Activated T-helper 2 cell treated with anti-CD3 and anti-CD28 coated beads, Interferon-gamma antibody, Interleukin-2, Interleukin-4, amounts not matched to agents 10 μg/mL and 5 μg/mL and 100 μg/mL, durations not matched to agents 14 hours and 24 hours and 36 hours (primary cell): ENCODE results near the gene C2orf42. TPM values are rescaled to one million over a fixed set of nuclear protein-coding genes. Genes with fewer than 3 reads are reported as not detected.
"Not testable (repeated sequence)": the region's sequence is repeated elsewhere in the genome, so short reads cannot be mapped to it uniquely, and the experiment has no call there.

ENCODE experiments used
- DNase-seq: peaks from one replicate; pipeline ENCODE4 v3.0.0; 2021; ENCODE audit warnings: low spot score
- H3K27ac Mint-ChIP-seq: one replicate; pipeline ENCODE4 v1.8.0; 2021; ENCODE audit warnings: mixed read lengths
- H3K27me3 Mint-ChIP-seq: one replicate; pipeline ENCODE4 v1.8.0; 2021; ENCODE audit warnings: low read depth, mixed read lengths
- H3K36me3 Mint-ChIP-seq: one replicate; pipeline ENCODE4 v1.8.0; 2021; ENCODE audit warnings: low read depth, mixed read lengths
- H3K4me1 Mint-ChIP-seq: one replicate; pipeline ENCODE4 v1.8.0; 2021; ENCODE audit warnings: low read depth, mixed read lengths
- H3K4me3 Mint-ChIP-seq: one replicate; pipeline ENCODE4 v1.8.0; 2021; ENCODE audit warnings: low read depth, mild to moderate bottlenecking, moderate library complexity, mixed read lengths
- H3K9me3 Mint-ChIP-seq: one replicate; pipeline ENCODE4 v1.8.0; 2021; ENCODE audit warnings: mixed read lengths
- intact Hi-C: fragments of 100-400 bp; cut with micrococcal nuclease; formaldehyde crosslinking; loops from one replicate; pipeline ENCODE4 v1.15.1; 2023
- total RNA-seq: library from RNA; stranded (reverse); gene quantifications from 2 replicates; pipeline ENCODE4 v1.2.3, GENCODE V29; 2022

Gene C2orf42
- total RNA-seq, 1 donor from 2014 or later = 24.7 TPM

- peaks cover 50% of the 10 kb centered on the region for H3K4me1 Mint-ChIP-seq
- no peak overlapping the region for H3K4me3 Mint-ChIP-seq
- H3K36me3 Mint-ChIP-seq = no peaks in the 10 kb centered on the region
These were observed 68.3 kb downstream of the C2orf42 start for GRCh38 chr2:70122470-70122869.

GRCh38 chr2:70121627-70122372 is 69.0 kb downstream of the C2orf42 start:
- no peak for DNase-seq
- intact Hi-C loops = no loop called here
- peaks cover 49% of the 10 kb centered on the region for H3K4me1 Mint-ChIP-seq
- no peak overlapping the region for H3K4me3 Mint-ChIP-seq
- H3K27me3 Mint-ChIP-seq = no peaks in the 10 kb centered on the region
- no peaks in the 10 kb centered on the region for H3K9me3 Mint-ChIP-seq
- no peaks in the 10 kb centered on the region for H3K36me3 Mint-ChIP-seq
- H3K27ac Mint-ChIP-seq = peak overlapping the region; percentile 58

More at GRCh38 chr2:70122470-70122869, 68.3 kb downstream of the C2orf42 start:
- intact Hi-C loops = no loop called here
- Mint-ChIP-seq H3K9me3 (no peaks in the 10 kb centered on the region), H3K27me3 (no peaks in the 10 kb centered on the region), H3K27ac (peak overlapping the region; percentile 98)
- no peak for DNase-seq

- Mint-ChIP-seq H3K4me1 (peaks cover 36% of the 10 kb centered on the region), H3K36me3 (no peaks in the 10 kb centered on the region), H3K4me3 (no peak overlapping the region), H3K27me3 (no peaks in the 10 kb centered on the region), H3K9me3 (no peaks in the 10 kb centered on the region), H3K27ac (peak overlapping the region; percentile 23)
- no peak for DNase-seq
- intact Hi-C loops = no loop called here
These were observed 71.9 kb downstream of the C2orf42 start for GRCh38 chr2:70118798-70119454.

GRCh38 chr2:70116936-70117552 is 73.8 kb downstream of the C2orf42 start:
- peaks cover 24% of the 10 kb centered on the region for H3K4me1 Mint-ChIP-seq
- intact Hi-C loops = no loop called here
- H3K9me3 Mint-ChIP-seq = no peaks in the 10 kb centered on the region

GRCh38 chr2:70115646-70116442 is 75.0 kb downstream of the C2orf42 start:
- intact Hi-C loops = no loop called here
- no peak for DNase-seq
- Mint-ChIP-seq H3K27me3 (no peaks in the 10 kb centered on the region), H3K4me1 (peaks cover 23% of the 10 kb centered on the region), H3K9me3 (no peaks in the 10 kb centered on the region), H3K4me3 (no peak overlapping the region), H3K27ac (no peak overlapping the region), H3K36me3 (no peaks in the 10 kb centered on the region)

More at GRCh38 chr2:70116936-70117552, 73.8 kb downstream of the C2orf42 start:
- DNase-seq = no peak
- Mint-ChIP-seq H3K27me3 (no peaks in the 10 kb centered on the region), H3K27ac (no peak overlapping the region), H3K4me3 (no peak overlapping the region), H3K36me3 (no peaks in the 10 kb centered on the region)

- intact Hi-C loops = no loop called here
- DNase-seq = no peak
- Mint-ChIP-seq H3K4me1 (peaks cover 29% of the 10 kb centered on the region), H3K9me3 (no peaks in the 10 kb centered on the region), H3K4me3 (no peak overlapping the region), H3K27ac (no peak overlapping the region), H3K27me3 (no peaks in the 10 kb centered on the region), H3K36me3 (no peaks in the 10 kb centered on the region)
These were observed 77.3 kb downstream of the C2orf42 start for GRCh38 chr2:70113359-70114070.

GRCh38 chr2:70111752-70112591 is 78.8 kb downstream of the C2orf42 start:
- Mint-ChIP-seq H3K9me3 (no peaks in the 10 kb centered on the region), H3K27ac (no peak overlapping the region), H3K36me3 (peaks cover 3% of the 10 kb centered on the region), H3K4me3 (no peak overlapping the region), H3K27me3 (no peaks in the 10 kb centered on the region), H3K4me1 (peaks cover 39% of the 10 kb centered on the region)
- intact Hi-C loops = no loop called here
- no peak for DNase-seq

GRCh38 chr2:70110397-70110796 is 80.4 kb downstream of the C2orf42 start:
- H3K27me3 Mint-ChIP-seq, DNase-seq, H3K36me3 Mint-ChIP-seq, intact Hi-C loops, H3K9me3 Mint-ChIP-seq, H3K27ac Mint-ChIP-seq, H3K4me3 Mint-ChIP-seq: not testable (repeated sequence)
- H3K4me1 Mint-ChIP-seq = peaks cover 41% of the 10 kb centered on the region

- DNase-seq, H3K4me3 Mint-ChIP-seq, H3K27me3 Mint-ChIP-seq, H3K36me3 Mint-ChIP-seq, H3K9me3 Mint-ChIP-seq, intact Hi-C loops, H3K27ac Mint-ChIP-seq: not testable (repeated sequence)
- peaks cover 56% of the 10 kb centered on the region for H3K4me1 Mint-ChIP-seq
These were observed 84.7 kb downstream of the C2orf42 start for GRCh38 chr2:70106138-70106537.

- intact Hi-C loops = loop anchor here (1.0 kb wide), 1 partner anchor 9 kb away; no protein-coding TSS in a partner anchor
- H3K27me3 Mint-ChIP-seq = no peaks in the 10 kb centered on the region
- peaks cover 52% of the 10 kb centered on the region for H3K4me1 Mint-ChIP-seq
- H3K36me3 Mint-ChIP-seq = peaks cover 4% of the 10 kb centered on the region
- peak overlapping the region; percentile 78 for H3K4me3 Mint-ChIP-seq
- H3K9me3 Mint-ChIP-seq = no peaks in the 10 kb centered on the region
- peak; percentile 29 for DNase-seq
- H3K27ac Mint-ChIP-seq = peak overlapping the region; percentile 90
These were observed 86.3 kb downstream of the C2orf42 start for GRCh38 chr2:70104231-70105111.
